HG02943 (cell line): ENCODE results near the gene ANKRD40.
"Not testable (repeated sequence)": the region's sequence is repeated elsewhere in the genome, so short reads cannot be mapped to it uniquely, and the experiment has no call there.

Experiments used
- ATAC-seq: cut with Tn5 transposase; IDR thresholded peaks from one replicate; pipeline ENCODE4 v1.9.1; 2021; ENCODE audit warnings: mild to moderate bottlenecking, low read depth, moderate library complexity; ENCODE audit not compliant: unreplicated experiment

Gene ANKRD40

DNA sequence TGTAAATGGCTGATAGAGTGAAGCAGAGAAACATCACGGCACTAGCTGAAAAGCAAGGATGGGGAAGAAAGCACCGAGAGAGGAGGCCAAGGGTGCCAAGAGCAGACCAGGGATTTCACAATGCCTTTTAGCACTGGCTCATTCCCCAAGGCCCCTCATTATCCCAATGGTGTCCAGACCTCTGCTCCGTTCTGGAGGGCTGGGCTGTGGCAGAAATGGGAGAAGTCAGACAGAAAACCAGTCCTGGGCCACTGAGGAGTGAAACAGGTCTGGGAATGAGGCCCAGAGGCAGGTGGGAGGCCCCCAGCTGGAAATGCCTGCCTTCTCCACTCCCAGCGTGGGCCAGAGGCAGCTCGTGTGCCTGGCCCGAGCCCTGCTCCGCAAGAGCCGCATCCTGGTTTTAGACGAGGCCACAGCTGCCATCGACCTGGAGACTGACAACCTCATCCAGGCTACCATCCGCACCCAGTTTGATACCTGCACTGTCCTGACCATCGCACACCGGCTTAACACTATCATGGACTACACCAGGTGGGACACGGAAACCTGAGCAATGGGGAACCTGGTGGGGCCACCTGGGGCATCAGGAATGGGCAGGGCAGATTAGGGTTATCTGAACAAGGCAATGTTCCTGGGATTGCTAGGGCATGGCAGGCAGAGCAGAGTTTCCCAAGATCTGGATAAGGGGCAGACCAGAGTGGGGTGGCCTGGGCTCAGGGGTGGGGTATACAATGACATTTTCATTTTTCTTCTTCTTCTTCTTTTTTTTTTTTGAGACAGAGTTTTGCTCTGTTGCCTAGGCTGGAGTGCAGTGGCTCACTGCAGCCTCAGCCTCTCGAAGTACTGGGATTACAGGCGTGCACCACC, 20.3 kb downstream of the ANKRD40 start:
- ATAC-seq = no peak

DNA sequence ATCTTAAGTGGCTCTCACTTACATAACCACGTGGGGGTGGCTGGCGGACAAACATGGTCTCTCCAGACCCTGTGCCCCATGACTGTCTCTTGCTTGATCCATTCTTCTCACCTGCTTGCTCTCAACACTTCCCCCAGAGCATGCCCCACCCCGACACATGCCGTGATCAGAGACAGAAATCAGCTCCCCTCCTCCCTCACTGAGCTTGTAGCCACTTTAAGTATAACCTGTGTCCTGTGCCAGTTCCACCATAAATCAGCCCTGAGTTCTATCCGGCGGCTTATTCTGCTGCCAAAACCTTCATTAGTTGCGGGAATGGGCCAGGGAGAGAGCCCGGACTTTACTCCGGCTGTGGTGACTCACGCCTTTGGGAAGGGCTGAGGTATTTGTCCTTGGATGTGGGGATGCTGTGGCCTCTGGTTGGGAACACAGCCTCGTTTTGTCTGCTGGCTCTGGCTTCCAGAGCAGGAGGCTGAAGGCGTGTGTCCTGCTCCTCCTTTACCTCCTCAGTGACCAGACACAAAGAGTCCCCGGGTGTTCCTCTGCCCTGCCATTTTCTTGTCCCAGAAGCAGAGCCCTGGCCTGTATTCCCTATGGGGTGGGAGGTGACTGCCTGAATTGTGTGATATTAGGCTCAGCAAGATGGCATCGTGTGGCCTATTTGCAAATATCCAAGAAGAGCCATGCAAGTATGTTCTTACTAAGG, 21.1 kb downstream of the ANKRD40 start:
- ATAC-seq = no peak

DNA sequence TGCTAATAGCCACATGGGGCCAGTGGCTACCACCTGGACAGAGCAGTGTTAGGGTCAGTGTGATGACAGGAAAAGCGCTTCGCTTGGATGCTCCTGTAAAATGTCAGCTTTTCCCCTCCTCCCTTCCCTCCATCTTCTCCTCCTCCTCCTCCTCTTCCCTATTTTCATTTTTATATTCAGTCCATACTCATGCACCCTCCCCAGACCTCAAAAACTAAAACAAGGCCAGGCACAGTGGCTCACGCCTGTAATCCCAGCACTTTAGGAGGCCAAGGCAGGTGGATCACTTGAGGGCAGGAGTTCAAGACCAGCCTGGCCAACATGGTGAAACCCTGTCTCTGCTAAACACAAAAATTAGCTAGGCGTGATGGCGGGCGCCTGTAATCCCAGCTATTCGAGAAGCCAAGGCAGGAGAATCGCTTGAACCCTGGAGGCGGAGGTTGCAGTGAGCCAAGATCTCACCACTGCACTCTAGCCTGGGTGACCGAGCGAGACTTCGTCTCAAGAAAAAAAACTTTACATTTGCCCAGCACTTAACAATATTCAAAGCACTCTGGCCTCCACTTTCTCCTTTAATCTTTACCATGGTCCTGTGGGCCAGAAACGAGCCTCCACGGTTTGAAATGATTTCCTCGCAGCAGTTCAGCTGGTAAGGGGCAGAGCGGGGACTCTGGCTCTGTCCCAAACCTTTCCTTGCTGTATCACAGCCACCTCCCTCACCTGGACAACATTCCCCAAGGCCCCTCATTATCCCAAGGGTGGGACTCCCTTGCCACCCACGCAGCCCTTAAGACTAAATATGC, 21.8 kb downstream of the ANKRD40 start:
- no peak for ATAC-seq

DNA sequence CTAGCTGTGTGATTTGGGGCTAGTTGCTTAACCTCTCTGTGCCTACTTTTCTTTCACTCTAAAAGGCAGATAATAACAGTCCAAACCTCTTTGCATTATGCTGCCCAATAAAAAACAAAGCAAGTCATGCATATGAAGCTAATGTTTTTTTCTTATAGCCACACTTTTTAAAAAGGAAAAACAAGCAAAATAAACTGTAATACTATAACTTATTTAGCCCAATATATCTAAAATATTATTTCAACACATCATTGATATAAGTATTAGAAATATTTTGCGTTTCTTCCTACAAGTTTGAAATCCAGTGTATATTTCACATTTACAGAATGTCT, 22.4 kb downstream of the ANKRD40 start:
- ATAC-seq = no peak

DNA sequence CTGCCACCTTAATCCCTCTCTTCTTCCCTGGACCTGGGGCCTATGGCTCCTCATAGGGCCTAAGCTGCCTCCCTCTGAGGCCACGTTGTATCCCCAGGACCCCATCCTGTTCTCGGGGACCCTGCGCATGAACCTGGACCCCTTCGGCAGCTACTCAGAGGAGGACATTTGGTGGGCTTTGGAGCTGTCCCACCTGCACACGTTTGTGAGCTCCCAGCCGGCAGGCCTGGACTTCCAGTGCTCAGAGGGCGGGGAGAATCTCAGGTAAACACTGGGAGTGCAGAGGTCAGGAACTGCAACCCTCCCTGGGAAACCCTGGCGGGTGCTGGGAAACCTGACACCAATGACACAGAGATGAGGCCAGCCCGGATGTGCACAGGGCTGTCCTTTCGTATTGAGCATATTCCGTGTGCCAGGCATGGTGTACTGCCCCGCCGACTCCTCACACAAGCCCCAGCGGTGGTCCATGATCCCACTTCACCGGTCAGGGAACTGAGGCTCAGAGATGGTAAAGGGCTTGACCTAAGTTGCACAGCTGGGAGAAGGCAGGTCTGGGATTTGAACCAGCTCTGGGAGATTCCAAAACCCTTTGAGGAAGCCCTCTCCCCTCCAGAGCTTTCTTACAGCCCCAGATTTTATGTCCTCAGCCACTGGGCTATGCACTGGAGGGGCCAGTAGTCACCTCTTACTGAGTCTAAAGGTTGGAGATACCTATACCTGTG, 22.9 kb downstream of the ANKRD40 start:
- ATAC-seq = no peak

DNA sequence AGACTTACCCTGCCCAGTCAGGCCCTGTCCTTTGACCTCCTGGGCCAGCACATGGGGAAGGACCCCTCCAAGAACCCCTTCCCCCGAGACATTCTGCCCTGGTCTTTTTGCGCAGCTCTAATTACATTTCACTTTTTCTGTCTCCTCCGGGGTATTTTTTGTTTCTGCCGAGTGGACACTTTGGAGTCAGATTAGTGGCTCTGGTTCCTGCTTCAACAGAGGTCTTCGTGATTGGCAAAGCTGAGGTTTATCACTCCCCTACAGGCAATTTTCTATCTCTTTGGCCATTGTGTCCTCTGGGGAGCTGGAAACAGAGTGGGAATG, 23.5 kb downstream of the ANKRD40 start:
- ATAC-seq = no peak

DNA sequence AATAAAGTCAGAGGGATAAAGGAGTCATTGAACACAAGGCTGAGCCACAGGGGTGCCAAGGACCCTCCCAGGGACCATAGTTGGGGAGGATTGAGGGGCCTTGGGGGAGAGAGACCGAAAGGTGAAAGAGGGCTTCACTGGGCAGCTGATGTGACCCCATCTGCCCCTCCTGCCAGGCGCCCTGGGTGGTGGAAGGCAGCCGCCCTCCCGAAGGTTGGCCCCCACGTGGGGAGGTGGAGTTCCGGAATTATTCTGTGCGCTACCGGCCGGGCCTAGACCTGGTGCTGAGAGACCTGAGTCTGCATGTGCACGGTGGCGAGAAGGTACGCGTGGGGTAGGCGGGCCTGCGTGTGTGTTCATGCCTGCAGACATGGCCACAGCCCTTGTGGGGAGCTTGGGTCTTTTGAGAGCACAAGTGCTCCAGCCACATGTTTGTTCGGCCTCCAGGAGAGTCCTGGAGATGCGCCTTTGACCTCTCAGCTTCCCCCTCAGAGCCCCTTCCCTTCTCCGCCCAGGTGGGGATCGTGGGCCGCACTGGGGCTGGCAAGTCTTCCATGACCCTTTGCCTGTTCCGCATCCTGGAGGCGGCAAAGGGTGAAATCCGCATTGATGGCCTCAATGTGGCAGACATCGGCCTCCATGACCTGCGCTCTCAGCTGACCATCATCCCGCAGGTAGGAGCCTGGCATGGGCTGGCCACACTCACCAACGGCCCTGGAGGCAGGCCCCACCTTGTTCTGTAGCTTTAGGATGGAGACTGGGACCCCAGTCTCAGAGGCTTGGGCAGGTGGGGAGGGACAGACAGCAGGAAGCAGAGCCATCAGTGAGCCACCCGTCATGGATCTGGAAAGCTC, 24.1 kb downstream of the ANKRD40 start:
- ATAC-seq = no peak

DNA sequence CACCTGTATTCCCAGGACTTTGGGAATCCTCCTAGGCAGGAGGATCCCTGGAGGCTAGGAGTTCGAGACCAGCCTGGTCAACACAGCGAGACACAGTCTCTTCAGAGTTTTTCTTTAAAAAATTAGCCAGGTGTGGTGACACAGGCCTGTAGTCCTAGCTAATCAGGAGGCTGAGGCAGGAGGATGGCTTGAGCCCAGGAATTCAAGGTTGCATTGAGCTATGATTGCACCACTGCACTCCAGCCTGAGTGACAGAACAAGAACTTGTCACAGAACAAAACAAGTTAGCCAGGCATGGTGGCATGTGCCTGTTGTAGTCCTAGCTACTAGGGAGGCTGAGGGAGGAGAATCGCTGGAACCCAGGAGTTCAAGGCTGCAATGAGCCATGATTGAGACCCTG, 24.8 kb downstream of the ANKRD40 start:
- no peak for ATAC-seq

DNA sequence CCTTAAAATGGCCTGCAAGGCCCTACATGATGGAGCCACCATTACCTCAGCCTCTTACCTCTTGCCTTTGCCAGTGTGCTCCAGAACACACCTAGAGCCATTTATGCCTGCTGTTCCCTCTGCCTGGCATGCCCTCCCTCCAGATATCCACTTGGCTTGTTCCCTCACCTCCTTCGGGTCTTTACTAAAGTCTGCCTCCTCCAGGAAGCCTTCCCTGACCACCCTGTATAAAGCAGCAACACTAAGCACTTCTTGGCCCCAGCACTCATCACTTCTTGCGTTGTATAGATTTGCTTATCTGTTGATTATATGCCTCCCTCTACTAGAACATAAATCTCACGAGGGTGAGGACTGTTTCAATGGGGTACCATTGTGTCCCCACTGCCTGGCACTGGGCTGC, 25.3 kb downstream of the ANKRD40 start:
- ATAC-seq = no peak

DNA sequence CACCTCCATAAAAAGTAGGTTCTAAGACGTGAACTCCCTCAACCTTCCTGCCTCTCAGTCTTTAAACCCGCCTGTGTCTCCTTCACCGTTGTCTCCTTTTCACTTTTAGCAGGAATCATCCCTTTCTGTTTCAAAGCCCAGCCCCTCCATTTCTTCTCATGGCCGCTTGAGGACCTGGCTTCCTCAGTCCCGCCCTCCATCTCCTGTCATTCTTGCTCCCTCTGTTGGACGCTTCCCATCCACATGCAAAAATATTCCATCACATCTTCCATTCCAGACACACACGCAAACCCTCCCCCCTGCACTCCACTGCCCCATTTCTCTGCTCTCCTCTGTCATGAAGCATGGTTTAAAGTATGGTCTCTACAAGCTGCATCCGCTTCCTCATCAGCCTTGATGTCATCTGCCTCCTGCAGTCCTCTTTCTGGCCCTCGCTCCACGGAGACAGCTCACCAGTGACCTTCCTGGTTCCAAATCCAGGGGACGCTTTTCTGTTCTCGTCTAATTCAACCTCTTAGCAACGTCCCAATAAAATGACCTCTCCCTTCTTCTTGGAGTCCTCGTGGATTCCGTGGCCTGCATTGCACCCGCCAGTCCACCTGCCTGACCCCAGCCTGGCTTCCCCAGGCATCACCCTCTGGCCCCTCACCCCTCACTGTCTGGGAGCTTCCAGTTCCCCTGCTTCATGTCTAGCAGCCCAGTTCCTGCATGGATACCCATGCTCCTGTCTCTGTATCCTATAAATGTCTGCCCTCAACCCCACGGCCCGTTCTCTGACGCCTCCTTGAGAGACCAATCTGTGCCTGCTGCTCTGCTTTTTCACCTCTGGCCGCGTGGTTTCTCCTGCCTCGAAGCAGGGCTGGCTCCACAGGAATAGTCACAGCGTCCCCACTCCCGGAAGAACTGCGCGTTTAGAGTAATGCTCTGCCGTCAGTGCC, 26.2 kb downstream of the ANKRD40 start:
- ATAC-seq = no peak

DNA sequence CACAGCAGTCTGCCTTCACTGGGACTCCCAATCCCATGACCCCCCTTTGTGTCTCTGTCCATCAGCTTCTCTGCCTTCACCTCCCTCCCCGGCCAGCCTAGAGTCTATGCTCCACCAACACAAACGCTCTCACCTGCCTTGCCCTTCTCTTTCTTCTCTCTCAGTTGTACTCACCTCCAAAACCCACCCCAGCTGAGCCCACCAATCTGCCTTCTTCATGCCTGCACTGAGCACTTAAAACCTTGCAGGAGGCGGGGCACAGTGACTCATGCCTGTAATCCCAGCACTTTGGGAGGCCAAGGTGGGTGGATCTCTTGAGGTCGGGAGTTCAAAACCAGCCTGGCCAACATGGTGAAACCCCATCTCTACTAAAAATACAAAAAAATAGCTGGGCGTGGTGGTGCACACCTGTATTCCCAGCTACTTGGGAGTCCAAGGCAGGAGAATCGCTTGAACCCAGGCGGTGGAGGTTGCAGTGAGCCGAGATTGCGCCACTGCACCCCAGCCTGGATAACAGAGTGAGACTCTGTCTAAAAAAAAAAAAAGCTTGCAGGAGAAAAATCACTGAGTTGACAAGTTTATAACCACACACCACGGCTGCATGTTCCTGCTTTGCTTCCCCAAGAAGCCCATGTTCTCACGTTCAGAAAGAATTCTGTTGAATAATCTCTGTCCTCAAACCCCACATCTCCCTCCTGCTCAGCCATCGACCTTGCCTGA, 27.0 kb downstream of the ANKRD40 start:
- ATAC-seq = not testable (repeated sequence)

DNA sequence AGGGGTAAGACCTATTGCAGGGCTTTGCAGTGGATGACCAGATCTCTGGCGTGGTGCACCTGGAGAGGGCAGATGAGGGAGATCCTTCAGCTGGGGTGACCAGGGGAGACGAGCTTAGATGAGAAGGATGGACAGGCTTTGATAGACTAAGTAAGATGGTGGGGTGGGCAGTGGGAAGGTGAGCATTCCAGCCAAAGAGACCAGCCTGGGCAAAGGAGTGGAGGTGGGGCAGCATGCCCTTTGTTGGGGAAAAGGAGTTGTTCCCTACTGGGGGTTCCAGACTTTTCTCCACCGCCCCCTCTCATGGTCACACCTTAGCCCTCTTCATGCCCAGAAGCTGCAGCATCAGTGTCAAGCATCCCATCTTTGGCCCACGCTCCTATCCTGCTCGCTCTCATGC, 27.6 kb downstream of the ANKRD40 start:
- no peak for ATAC-seq

DNA sequence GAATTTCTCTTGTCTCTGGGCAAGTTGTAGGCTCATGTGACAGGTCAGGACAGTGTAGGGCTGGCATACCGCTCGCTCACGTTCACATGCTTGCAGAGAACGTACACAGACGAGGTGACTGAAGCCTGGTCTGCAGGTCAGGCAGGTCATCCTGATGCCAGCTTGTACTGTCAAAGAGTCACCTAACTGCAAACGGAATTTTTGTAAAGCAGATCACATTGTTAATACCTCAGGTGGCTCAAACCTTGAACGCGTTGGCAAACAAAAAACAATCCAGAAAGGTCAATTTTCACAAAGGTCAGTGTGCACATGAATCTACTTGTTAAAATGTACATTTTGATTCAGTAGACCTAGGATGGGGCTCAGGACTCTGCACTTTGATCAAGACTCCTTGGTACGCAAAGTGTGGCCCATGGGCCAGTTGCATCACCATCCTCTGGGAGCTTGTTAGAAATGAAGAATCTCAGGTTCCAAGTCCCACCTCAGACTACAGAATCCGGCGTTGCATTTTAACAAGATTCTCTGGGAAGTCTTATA, 28.6 kb downstream of the ANKRD40 start:
- ATAC-seq = no peak

DNA sequence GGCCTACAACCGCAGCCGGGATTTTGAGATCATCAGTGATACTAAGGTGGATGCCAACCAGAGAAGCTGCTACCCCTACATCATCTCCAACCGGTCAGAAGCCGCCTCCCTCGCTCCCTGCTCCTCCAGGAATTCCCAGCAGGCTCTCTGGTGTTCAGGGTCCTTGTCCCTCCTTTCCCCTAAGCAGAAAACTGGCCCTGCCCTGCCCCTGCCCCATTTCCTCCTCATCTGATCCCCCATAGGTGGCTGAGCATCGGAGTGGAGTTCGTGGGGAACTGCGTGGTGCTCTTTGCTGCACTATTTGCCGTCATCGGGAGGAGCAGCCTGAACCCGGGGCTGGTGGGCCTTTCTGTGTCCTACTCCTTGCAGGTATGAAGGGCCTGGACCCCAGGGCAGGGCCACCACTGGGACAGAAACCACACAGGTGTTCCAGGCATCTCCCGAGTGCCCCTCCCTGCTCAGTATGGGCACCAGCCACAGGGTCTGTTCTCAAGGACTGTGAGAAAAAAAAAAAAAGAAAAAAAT, 29.8 kb downstream of the ANKRD40 start:
- ATAC-seq = no peak

DNA sequence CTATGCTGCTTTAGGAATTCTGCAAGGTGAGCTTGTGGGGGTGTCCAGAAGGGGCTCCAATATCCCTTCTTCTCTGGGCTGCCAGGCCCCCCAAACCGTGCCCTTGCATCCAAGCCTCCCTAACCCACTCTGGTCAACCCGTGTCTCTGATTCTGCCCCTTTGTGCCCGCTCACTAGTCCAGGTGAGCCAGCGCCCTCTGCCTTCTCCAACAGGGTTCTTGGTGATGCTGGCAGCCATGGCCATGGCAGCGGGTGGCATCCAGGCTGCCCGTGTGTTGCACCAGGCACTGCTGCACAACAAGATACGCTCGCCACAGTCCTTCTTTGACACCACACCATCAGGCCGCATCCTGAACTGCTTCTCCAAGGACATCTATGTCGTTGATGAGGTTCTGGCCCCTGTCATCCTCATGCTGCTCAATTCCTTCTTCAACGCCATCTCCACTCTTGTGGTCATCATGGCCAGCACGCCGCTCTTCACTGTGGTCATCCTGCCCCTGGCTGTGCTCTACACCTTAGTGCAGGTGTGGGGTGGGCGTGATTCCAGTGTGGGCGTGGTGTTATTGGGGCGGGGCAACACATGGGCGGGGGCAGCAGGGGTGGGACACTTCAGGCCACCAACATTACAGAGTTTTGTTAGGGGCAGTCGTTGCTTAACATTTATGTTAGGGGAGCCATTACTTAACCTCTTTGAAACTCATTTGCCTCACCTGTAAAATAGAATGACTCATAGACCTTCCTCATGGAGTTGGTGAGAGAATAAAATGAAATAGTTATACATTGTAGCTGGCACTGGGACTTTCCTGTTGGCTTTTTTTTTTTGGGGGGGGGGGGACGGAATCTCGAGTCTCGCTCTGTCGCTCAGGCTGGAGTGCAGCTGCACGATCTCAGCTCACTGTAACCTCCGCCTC, 31.4 kb downstream of the ANKRD40 start:
- no peak for ATAC-seq

DNA sequence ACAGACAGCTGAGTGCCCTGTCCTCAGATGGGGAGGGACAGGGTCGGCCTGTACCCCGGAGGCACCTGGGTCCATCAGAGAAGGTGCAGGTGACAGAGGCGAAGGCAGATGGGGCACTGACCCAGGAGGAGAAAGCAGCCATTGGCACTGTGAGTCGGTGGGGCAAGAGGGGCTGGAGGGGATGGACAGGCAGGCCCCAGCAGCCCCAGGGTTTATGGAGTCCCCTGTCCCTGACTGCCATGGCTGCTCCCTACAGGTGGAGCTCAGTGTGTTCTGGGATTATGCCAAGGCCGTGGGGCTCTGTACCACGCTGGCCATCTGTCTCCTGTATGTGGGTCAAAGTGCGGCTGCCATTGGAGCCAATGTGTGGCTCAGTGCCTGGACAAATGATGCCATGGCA, 32.1 kb downstream of the ANKRD40 start:
- ATAC-seq = no peak

DNA sequence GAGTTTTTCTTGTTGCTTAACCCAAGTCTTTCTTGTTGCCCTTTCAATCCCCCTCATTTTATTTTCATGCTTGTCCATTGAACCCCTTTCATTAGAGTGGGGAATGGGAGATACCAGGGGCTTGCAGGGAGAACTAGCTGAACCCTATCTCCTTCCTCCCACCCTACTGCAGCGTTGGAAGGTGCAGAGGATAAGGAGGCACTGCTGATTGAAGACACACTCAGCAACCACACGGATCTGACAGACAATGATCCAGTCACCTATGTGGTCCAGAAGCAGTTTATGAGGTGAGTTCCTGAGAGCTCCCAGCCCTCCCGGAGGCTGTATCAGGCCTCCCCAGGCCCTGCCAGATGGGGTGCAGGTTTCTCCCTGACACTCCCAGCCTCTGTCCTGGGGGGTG, 32.5 kb downstream of the ANKRD40 start:
- no peak for ATAC-seq
